GM12873 (cell line): ENCODE results near the gene DPY19L1.

Experiments used
- TF ChIP-seq, protein P1 (sequence below): IDR thresholded peaks from 2 replicates; pipeline ENCODE4 v1.5.1; 2012; ENCODE audit warnings: low read depth, mild to moderate bottlenecking, moderate library complexity, low read length, control low read depth; ENCODE audit not compliant: insufficient read depth; ENCODE audit errors: missing control alignments

Gene DPY19L1

GRCh38 chr7:34889951-34890350 is 147.3 kb downstream of the DPY19L1 start:
- TF ChIP-seq, protein P1, sequence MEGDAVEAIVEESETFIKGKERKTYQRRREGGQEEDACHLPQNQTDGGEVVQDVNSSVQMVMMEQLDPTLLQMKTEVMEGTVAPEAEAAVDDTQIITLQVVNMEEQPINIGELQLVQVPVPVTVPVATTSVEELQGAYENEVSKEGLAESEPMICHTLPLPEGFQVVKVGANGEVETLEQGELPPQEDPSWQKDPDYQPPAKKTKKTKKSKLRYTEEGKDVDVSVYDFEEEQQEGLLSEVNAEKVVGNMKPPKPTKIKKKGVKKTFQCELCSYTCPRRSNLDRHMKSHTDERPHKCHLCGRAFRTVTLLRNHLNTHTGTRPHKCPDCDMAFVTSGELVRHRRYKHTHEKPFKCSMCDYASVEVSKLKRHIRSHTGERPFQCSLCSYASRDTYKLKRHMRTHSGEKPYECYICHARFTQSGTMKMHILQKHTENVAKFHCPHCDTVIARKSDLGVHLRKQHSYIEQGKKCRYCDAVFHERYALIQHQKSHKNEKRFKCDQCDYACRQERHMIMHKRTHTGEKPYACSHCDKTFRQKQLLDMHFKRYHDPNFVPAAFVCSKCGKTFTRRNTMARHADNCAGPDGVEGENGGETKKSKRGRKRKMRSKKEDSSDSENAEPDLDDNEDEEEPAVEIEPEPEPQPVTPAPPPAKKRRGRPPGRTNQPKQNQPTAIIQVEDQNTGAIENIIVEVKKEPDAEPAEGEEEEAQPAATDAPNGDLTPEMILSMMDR, result no peak

DNA sequence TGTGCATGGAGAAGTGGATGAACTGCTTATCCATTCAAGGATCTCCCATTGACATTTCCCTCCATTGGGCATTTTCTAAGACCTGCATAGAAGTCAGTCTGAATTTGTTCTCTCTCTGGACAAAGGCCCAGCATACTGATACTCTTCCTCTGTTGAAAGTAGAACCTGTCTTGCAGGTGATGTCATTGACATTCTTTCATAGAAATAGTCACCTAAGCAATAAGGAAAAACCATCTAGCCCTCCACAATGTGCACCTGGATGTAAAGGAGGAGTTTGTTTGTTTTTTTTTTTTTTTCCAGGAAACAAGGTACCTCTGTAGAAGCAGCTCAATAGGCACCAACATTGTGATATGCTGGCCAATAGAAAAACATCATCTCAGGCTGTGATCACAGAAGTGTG is 150.4 kb downstream of the DPY19L1 start:
- TF ChIP-seq, protein P1, result no peak

- TF ChIP-seq, protein P1, result no peak
Observed at GRCh38 chr7:34879871-34880270, 157.4 kb downstream of the DPY19L1 start.
